DOHH2 (cell line): ENCODE results near the gene ABLIM3.

Source experiments
- EZH2phosphoT487 ChIP-seq: fragments of 200-600 bp; sonication (generic); IDR thresholded peaks from 2 replicates; pipeline ENCODE4 v1.6.1; 2017; ENCODE audit warnings: borderline replicate concordance, mild to moderate bottlenecking, antibody characterized with exemption, low read length, moderate library complexity, mixed read lengths
- TF ChIP-seq, protein P1 (sequence below): fragments of 200-600 bp; sonication (generic); IDR thresholded peaks from one replicate; pipeline ENCODE4 v1.5.1; 2014; ENCODE audit warnings: antibody characterized with exemption, mild to moderate bottlenecking, low read depth, low read length; ENCODE audit not compliant: poor library complexity, severe bottlenecking

DNA sequence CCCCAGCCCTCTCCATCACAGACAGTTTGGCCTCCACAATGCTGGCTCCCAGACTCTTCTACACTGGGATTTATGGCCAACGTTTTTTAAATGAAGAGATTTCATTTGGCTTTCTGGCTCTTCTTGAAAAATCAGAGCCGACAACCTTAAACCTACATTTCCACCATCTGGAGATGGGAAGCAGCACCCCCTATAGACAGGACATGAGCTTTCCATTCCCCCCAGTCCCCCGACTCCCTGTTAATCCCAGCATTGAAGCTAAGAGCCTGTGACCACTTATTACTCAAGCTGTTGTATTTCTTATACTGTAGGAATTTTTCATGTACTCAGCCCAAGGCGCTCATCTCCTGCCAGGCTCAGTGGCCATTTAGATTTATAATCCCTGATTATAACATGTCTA lies 96.4 kb downstream of the ABLIM3 start:
- TF ChIP-seq, protein P1, sequence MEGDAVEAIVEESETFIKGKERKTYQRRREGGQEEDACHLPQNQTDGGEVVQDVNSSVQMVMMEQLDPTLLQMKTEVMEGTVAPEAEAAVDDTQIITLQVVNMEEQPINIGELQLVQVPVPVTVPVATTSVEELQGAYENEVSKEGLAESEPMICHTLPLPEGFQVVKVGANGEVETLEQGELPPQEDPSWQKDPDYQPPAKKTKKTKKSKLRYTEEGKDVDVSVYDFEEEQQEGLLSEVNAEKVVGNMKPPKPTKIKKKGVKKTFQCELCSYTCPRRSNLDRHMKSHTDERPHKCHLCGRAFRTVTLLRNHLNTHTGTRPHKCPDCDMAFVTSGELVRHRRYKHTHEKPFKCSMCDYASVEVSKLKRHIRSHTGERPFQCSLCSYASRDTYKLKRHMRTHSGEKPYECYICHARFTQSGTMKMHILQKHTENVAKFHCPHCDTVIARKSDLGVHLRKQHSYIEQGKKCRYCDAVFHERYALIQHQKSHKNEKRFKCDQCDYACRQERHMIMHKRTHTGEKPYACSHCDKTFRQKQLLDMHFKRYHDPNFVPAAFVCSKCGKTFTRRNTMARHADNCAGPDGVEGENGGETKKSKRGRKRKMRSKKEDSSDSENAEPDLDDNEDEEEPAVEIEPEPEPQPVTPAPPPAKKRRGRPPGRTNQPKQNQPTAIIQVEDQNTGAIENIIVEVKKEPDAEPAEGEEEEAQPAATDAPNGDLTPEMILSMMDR, result peak; percentile 11
- TF ChIP-seq EZH2phosphoT487, result no peak
